ENCODE results near the gene CSMD2. TPM values are rescaled to one million over a fixed set of nuclear protein-coding genes. Genes with fewer than 3 reads are reported as not detected.

CSMD2 gene
- polyA plus RNA-seq, 1 experiment = 1.8 TPM

GRCh38 chr1:33666616-33667015 is 498.4 kb downstream of the CSMD2 start:
- no peak for TF ChIP-seq CTCF (IDR thresholded peaks at IDR 0.05; ENCODE audit: insufficient read depth, low read depth, low read length)
- no peak for DNase-seq (ENCODE audit: low read depth)
- POLR2A ChIA-PET = no interaction called here

GRCh38 chr1:33661811-33662454 is 503.1 kb downstream of the CSMD2 start:
- TF ChIP-seq CTCF (IDR thresholded peaks at IDR 0.05; ENCODE audit: insufficient read depth, low read depth, low read length) = no peak
- no peak for DNase-seq (ENCODE audit: low read depth)
- H3K27me3 ChIP-seq (ENCODE audit: control insufficient read depth, insufficient read depth, low read length) = no peaks in the 10 kb centered on the region
- no peak overlapping the region for H3K4me3 ChIP-seq (ENCODE audit: low read depth, low read length)
- no peaks in the 10 kb centered on the region for H3K36me3 ChIP-seq (ENCODE audit: control insufficient read depth, insufficient read depth, low read length)
- POLR2A ChIA-PET = no interaction called here
- CTCF ChIA-PET = interaction anchor here (1.1 to 1.3 kb wide), 2 partner anchors 29 to 501 kb away, joined by 3 to 4 read pairs; no protein-coding TSS in a partner anchor

More at GRCh38 chr1:33666616-33667015, 498.4 kb downstream of the CSMD2 start:
- Histone ChIP-seq H3K36me3 (ENCODE audit: control insufficient read depth, insufficient read depth, low read length) (no peaks in the 10 kb centered on the region), H3K27me3 (ENCODE audit: control insufficient read depth, insufficient read depth, low read length) (no peaks in the 10 kb centered on the region), H3K4me3 (ENCODE audit: low read depth, low read length) (no peak overlapping the region)
- CTCF ChIA-PET = interaction anchor here (1.0 to 2.2 kb wide), 2 partner anchors 8 to 33 kb away, joined by 5 to 9 read pairs; no protein-coding TSS in a partner anchor

GRCh38 chr1:33660956-33661355 is 504.1 kb downstream of the CSMD2 start:
- H3K27me3 ChIP-seq (ENCODE audit: control insufficient read depth, insufficient read depth, low read length) = no peaks in the 10 kb centered on the region
- no peak for DNase-seq (ENCODE audit: low read depth)
- H3K4me3 ChIP-seq (ENCODE audit: low read depth, low read length) = no peak overlapping the region
- ChIA-PET POLR2A (no interaction called here), CTCF (no interaction called here)
- TF ChIP-seq CTCF (IDR thresholded peaks at IDR 0.05; ENCODE audit: insufficient read depth, low read depth, low read length) = no peak
- H3K36me3 ChIP-seq (ENCODE audit: control insufficient read depth, insufficient read depth, low read length) = no peaks in the 10 kb centered on the region

- ChIA-PET CTCF (interaction anchor here (0.9 to 1.3 kb wide), 2 partner anchors 27 to 47 kb away, joined by 3 to 5 read pairs; no protein-coding TSS in a partner anchor), POLR2A (no interaction called here)
- Histone ChIP-seq H3K36me3 (ENCODE audit: control insufficient read depth, insufficient read depth, low read length) (no peaks in the 10 kb centered on the region), H3K27me3 (ENCODE audit: control insufficient read depth, insufficient read depth, low read length) (no peaks in the 10 kb centered on the region), H3K4me3 (ENCODE audit: low read depth, low read length) (no peak overlapping the region)
- no peak for DNase-seq (ENCODE audit: low read depth)
- no peak for TF ChIP-seq CTCF (IDR thresholded peaks at IDR 0.05; ENCODE audit: insufficient read depth, low read depth, low read length)
These were observed 504.8 kb downstream of the CSMD2 start for GRCh38 chr1:33660244-33660643.

GRCh38 chr1:33659641-33660040 is 505.4 kb downstream of the CSMD2 start:
- Histone ChIP-seq H3K36me3 (ENCODE audit: control insufficient read depth, insufficient read depth, low read length) (no peaks in the 10 kb centered on the region), H3K4me3 (ENCODE audit: low read depth, low read length) (no peak overlapping the region), H3K27me3 (ENCODE audit: control insufficient read depth, insufficient read depth, low read length) (no peaks in the 10 kb centered on the region)
- CTCF ChIA-PET = interaction anchor here (0.9 to 1.4 kb wide), 3 partner anchors 26 to 47 kb away, joined by 3 to 5 read pairs (median 5); no protein-coding TSS in a partner anchor
- no peak for DNase-seq (ENCODE audit: low read depth)
- POLR2A ChIA-PET = no interaction called here
- no peak for TF ChIP-seq CTCF (IDR thresholded peaks at IDR 0.05; ENCODE audit: insufficient read depth, low read depth, low read length)

Data from BJ (cell line).